ENCODE data around the gene DGKG. TPM values are rescaled to one million over a fixed set of nuclear protein-coding genes. Genes with fewer than 3 reads are reported as not detected.
A peak's percentile ranks its signal among the peaks of the same experiment; 100 is the strongest.

Gene DGKG
- polyA plus RNA-seq, 1 donor from 2014 or later: 2.5 TPM

DNA sequence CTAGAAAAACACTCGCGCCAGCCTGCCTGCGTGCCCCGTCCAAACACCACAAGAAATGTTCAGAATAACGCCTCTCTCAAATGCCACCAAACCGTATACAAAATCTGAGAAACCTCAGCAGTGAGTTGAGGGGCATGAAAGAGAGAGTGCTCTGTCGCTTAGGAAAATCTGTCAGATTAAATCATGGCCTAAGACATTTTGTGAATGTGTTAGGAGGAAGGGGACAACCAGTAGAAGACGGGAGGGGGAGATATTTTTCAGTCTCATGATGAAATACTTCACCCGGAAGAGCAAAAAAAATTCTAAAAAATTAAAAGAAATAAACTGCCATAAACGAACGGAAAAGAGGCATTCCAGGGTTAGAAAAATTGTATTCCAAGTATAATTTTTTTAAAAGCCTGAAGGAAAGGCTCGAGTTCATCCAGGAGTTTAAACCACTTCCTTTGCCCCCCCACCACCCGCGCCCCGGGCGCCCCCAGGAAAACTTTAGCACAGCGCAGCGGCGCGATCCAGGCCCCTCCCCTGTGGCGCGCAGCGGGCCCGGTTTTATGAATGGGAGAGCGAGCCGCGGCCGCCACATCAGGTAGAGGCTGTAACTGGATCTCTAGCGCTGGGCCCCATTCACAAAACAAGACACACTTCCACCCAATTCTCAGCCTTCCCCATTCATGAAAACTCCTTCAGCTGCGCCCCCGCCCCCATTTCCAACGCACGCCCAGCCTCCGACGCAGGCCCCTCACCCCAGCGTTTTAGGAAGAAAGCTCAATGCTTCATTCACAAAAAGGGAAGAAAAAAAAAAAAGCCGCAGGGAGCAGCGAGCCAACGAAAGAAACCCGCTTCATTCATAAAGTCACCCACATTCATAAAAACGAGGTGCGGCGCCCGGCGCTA is 254.6 kb downstream of the DGKG start:
- Mint-ChIP-seq H3K27me3 (peaks cover 37% of the 10 kb centered on the region), H3K27ac (peak overlapping the region; percentile 13 to 85 (median 59)), H3K4me3 (peak overlapping the region; percentile 87 to 98 (median 94)), H3K4me1 (peaks cover 20 to 24% (median 23%) of the 10 kb centered on the region in 3 donors), H3K9me3 (no peaks in the 10 kb centered on the region), H3K36me3 (no peaks in the 10 kb centered on the region)

DNA sequence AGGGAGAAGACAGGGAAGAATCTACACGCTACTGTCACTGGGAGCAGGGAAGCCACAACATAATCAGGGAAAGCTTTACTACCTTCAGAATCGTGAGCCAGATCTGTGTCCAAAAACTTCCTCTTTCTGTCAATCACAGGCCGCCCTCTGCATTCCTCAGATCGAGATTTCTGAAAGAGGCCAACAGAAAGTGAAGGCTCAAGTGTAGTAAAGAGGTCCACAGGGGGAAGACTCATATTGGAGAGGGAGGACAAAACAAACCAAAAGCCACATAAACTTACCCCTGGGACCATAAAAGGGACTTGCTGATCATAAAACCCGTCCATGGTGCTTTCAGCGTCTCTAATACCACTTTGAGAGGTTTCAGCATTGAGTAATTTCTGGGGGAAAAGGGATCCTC is 256.5 kb downstream of the DGKG start:
- H3K27me3 Mint-ChIP-seq: peaks cover 23% of the 10 kb centered on the region
- no peaks in the 10 kb centered on the region for H3K36me3 Mint-ChIP-seq
- peak overlapping the region in 2 of 4 donors; percentile 22 to 61 for H3K4me3 Mint-ChIP-seq
- no peaks in the 10 kb centered on the region for H3K9me3 Mint-ChIP-seq
- peaks cover 12 to 21% (median 19%) of the 10 kb centered on the region in 3 donors for H3K4me1 Mint-ChIP-seq
- H3K27ac Mint-ChIP-seq: peak overlapping the region in 1 of 3 donors; percentile 51

DNA sequence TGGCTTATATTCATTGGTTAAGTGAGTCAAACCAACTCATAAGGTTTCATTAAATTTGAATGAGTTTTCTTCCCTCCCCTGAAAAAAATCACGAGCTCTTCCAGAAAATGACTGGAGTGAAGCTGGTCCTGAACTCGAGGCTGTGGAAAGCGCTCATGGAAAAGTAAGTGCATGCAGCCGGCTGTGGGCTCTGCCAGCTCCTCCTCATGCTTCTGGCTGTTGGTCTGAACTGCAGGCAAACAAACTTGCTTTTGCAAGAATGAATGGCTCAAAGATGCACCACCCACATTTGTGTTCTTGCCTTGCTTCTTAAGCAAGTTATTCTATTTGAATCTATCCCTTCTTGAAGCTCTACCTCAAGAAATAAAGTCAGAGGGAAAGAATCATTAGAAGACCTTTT is 259.3 kb downstream of the DGKG start:
- no peak overlapping the region for H3K27ac Mint-ChIP-seq
- no peaks in the 10 kb centered on the region for H3K9me3 Mint-ChIP-seq
- H3K4me3 Mint-ChIP-seq: no peak overlapping the region
- peaks cover 18% of the 10 kb centered on the region for H3K27me3 Mint-ChIP-seq
- H3K4me1 Mint-ChIP-seq: peaks cover 0 to 9% (median 4%) of the 10 kb centered on the region in 3 donors
- no peaks in the 10 kb centered on the region for H3K36me3 Mint-ChIP-seq

DNA sequence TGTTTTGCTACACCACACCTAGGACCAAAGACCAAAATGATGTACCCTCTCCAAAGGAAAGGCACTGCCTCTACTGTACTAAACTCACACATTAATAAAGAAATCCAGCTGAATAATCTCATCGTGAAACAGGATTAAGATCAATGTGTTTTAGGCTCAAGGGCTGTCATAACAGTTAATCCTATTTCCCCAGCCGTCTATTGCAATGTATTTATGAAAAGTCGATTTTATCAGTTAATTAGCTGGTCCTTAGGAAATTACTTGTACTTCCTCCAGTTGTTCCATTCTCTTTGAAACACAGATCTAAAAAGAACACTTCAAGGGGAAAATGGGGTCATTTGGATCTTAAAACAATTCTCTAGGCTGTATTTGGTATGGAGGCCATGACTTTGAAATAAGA is 261.6 kb downstream of the DGKG start:
- H3K36me3 Mint-ChIP-seq: no peaks in the 10 kb centered on the region
- H3K4me1 Mint-ChIP-seq: peaks cover 0 to 2% (median under 1%) of the 10 kb centered on the region in 3 donors
- no peaks in the 10 kb centered on the region for H3K9me3 Mint-ChIP-seq
- no peak overlapping the region for H3K4me3 Mint-ChIP-seq
- peaks cover 17% of the 10 kb centered on the region for H3K27me3 Mint-ChIP-seq
- H3K27ac Mint-ChIP-seq: no peak overlapping the region

DNA sequence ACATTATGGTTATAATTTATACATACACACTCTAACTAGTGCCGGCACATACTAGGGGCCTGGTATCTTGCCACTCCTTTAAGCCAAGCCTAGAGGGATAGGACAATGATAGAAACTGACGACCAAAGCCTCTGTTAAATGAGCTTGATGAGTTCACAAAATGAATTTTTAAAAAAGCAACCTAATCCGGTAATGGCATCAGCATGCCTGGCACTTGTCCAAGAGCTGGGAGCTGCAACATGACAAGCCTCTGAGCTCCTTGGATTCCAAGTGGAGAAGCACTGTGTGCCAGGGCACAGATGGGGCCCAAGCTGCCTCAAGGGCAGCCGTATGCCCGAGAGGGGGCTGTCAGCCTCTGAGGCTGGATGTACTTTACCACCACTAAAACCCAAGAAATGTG is 262.9 kb downstream of the DGKG start:
- peaks cover 17% of the 10 kb centered on the region for H3K27me3 Mint-ChIP-seq
- no peaks in the 10 kb centered on the region for H3K9me3 Mint-ChIP-seq

DNA sequence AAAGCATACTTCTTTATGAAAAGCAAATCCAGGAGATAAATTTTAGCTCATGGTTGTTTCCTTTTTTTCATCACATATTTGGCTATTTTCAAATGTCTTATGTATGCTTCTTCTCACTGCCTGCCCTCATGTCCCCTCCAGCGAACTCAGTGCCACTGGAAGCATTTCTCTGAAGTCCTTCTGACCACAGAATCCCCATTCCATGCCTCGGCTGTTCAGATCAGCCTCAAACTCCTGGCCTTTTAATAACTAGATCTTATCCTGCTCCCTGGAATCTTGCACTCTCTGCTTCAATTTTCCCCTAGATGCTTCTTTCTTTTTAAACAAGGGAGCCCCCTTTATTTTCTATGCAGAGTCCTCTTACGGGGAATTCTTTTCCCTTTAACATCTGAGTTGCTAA is 263.3 kb downstream of the DGKG start:
- H3K27ac Mint-ChIP-seq: no peak overlapping the region
- no peaks in the 10 kb centered on the region for H3K4me1 Mint-ChIP-seq
- no peaks in the 10 kb centered on the region for H3K36me3 Mint-ChIP-seq
- peaks cover 17% of the 10 kb centered on the region for H3K27me3 Mint-ChIP-seq
- H3K4me3 Mint-ChIP-seq: no peak overlapping the region
- no peaks in the 10 kb centered on the region for H3K9me3 Mint-ChIP-seq

More for the DNA sequence above, 262.9 kb downstream of the DGKG start:
- no peak overlapping the region for H3K27ac Mint-ChIP-seq
- H3K4me1 Mint-ChIP-seq: no peaks in the 10 kb centered on the region
- no peak overlapping the region for H3K4me3 Mint-ChIP-seq
- no peaks in the 10 kb centered on the region for H3K36me3 Mint-ChIP-seq

DNA sequence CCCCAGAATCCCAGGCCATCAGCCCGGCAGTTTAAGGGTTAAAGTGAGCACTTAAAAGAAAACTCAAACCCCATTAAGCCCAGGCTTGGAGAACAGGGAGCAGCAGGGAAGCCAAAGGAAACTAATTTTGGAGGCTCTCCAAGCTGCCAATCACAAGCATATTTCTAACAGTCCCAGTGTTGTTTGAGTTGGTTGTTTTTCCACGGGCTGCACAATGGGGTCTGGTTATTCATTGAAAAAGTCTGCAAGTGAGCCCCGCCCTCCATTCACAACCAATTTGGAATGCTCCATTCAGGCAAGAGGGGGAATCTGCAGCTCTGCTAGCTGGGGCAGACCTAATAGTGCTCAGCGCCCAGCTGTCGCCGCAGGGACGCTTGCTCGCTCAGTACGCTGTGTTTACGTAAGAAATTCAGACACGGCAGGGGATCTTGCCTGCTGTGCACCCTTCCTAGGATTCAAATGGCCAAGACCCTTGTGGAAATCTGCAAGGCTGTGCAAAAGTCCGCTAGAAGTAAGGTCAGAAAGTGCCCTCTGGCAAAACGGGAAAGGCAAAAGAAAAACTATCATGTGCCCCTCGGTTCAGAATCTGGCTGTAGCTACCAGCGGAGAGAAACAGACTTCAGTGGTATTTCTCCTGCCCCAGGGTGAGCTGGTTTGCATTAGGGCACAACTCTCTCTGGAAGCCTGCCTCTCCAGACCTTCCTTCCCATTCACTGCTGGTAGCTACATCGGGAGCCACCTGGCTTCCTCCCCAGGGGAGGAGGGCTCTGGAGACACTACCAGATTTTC is 264.2 kb downstream of the DGKG start:
- H3K4me3 Mint-ChIP-seq: peak overlapping the region in 1 of 4 donors; percentile 67
- peaks cover 17% of the 10 kb centered on the region for H3K27me3 Mint-ChIP-seq
- no peaks in the 10 kb centered on the region for H3K4me1 Mint-ChIP-seq
- H3K9me3 Mint-ChIP-seq: no peaks in the 10 kb centered on the region
- H3K36me3 Mint-ChIP-seq: no peaks in the 10 kb centered on the region
- H3K27ac Mint-ChIP-seq: no peak overlapping the region

DNA sequence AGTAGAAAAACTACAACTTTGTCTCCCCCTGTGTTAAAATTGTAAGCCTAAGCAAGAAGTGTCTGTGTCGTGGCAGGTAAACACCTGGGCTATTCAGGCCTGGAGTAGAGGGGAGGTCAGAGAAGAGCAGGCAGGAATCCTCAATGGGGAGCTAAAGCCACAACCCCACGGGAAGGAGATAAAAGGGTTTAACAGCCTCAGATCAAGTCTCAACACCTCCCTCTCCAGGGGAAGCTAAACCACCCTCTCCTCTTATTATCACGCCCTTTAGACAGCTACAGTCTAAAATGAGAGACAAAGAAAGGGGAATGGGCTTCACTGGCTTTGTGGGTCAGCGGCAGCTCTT is 264.7 kb downstream of the DGKG start:
- Mint-ChIP-seq H3K4me1 (no peaks in the 10 kb centered on the region), H3K36me3 (no peaks in the 10 kb centered on the region), H3K9me3 (no peaks in the 10 kb centered on the region), H3K4me3 (no peak overlapping the region), H3K27me3 (peaks cover 16% of the 10 kb centered on the region), H3K27ac (no peak overlapping the region)

Other genes starting within 250 kb of the DGKG start
- gene CRYGS, start 182.1 kb upstream of the DGKG start, polyA plus RNA-seq: not detected
- gene TBCCD1, start 205.1 kb upstream of the DGKG start, polyA plus RNA-seq: 24.6 TPM
- 45.1 TPM for gene DNAJB11, start 208.5 kb upstream of the DGKG start, polyA plus RNA-seq